Measurements from ENCODE around the gene HBP1.

The HBP1 gene

GRCh38 chr7:107210400-107210799 is 41.6 kb downstream of the HBP1 start:
- Histone ChIP-seq H3K36me3 (peaks cover under 1 to 33% (median 23%) of the 10 kb centered on the region in 3 donors), H3K4me1 (peaks cover 0 to 31% (median 17%) of the 10 kb centered on the region in 4 donors), H3K27me3 (no peaks in the 10 kb centered on the region), H3K9me3 (no peaks in the 10 kb centered on the region), H3K27ac (no peak overlapping the region), H3K4me3 (no peak overlapping the region)
- no peak for DNase-seq
- intact Hi-C loops (cut with DNase I; ENCODE audit: low total_unique reads) = no loop called here
- TF ChIP-seq CTCF (IDR thresholded peaks at IDR 0.05) = no peak

GRCh38 chr7:107212725-107213124 is 43.9 kb downstream of the HBP1 start:
- H3K4me3 ChIP-seq = no peak overlapping the region
- H3K27me3 ChIP-seq = no peaks in the 10 kb centered on the region
- intact Hi-C loops (cut with DNase I; ENCODE audit: low total_unique reads) = no loop called here
- no peak overlapping the region for H3K27ac ChIP-seq
- H3K36me3 ChIP-seq = peaks cover 0 to 17% (median 15%) of the 10 kb centered on the region in 3 donors
- no peak for TF ChIP-seq CTCF (IDR thresholded peaks at IDR 0.05)
- no peaks in the 10 kb centered on the region for H3K9me3 ChIP-seq
- H3K4me1 ChIP-seq = peaks cover 0 to 14% (median 8%) of the 10 kb centered on the region in 4 donors
- no peak for DNase-seq

- Histone ChIP-seq H3K27ac (no peak overlapping the region), H3K4me1 (peaks cover 0 to 8% (median 5%) of the 10 kb centered on the region in 4 donors), H3K4me3 (no peak overlapping the region), H3K36me3 (peaks cover 0 to 17% (median 15%) of the 10 kb centered on the region in 3 donors), H3K27me3 (no peaks in the 10 kb centered on the region), H3K9me3 (no peaks in the 10 kb centered on the region)
- TF ChIP-seq CTCF (IDR thresholded peaks at IDR 0.05) = no peak
- intact Hi-C loops (cut with DNase I; ENCODE audit: low total_unique reads) = no loop called here
- no peak for DNase-seq
These were observed 44.5 kb downstream of the HBP1 start for GRCh38 chr7:107213193-107213788.

- DNase-seq = no peak
- H3K4me1 ChIP-seq = peaks cover 0 to 2% (median 0%) of the 10 kb centered on the region in 4 donors
- H3K27ac ChIP-seq = no peak overlapping the region
- TF ChIP-seq CTCF (IDR thresholded peaks at IDR 0.05) = no peak
- H3K36me3 ChIP-seq = peaks cover 0 to 17% (median 15%) of the 10 kb centered on the region in 3 donors
- no peaks in the 10 kb centered on the region for H3K27me3 ChIP-seq
- intact Hi-C loops (cut with DNase I; ENCODE audit: low total_unique reads) = no loop called here
- no peak overlapping the region for H3K4me3 ChIP-seq
- no peaks in the 10 kb centered on the region for H3K9me3 ChIP-seq
These were observed 45.1 kb downstream of the HBP1 start for GRCh38 chr7:107213945-107214344.

- H3K27me3 ChIP-seq = no peaks in the 10 kb centered on the region
- DNase-seq = no peak
- H3K9me3 ChIP-seq = no peaks in the 10 kb centered on the region
- peaks cover 0 to 14% (median 0%) of the 10 kb centered on the region in 4 donors for H3K4me1 ChIP-seq
- H3K27ac ChIP-seq = no peak overlapping the region
- peaks cover 0 to 7% (median 0%) of the 10 kb centered on the region in 3 donors for H3K36me3 ChIP-seq
- intact Hi-C loops (cut with DNase I; ENCODE audit: low total_unique reads) = no loop called here
- TF ChIP-seq CTCF (IDR thresholded peaks at IDR 0.05) = no peak
- H3K4me3 ChIP-seq = no peak overlapping the region
These were observed 50.9 kb downstream of the HBP1 start for GRCh38 chr7:107219563-107220244.

All from tibial artery (tissue), 4 donors.